HCT116 (cell line): Measurements from ENCODE around the gene CCDC74B. TPM values are rescaled to one million over a fixed set of nuclear protein-coding genes. Genes with fewer than 3 reads are reported as not detected.
"Not testable (repeated sequence)": the region's sequence is repeated elsewhere in the genome, so short reads cannot be mapped to it uniquely, and the experiment has no call there.

Source experiments
- ATAC-seq: fragments of 200-7000 bp; cut with Tn5 transposase; 2 replicates; pipeline ENCODE4 v1.9.1; 2020; ENCODE audit warnings: mild to moderate bottlenecking, moderate library complexity
- BruUV-seq: library from RNA; stranded (reverse); fragments of 400-500 nt; replicated peaks from 2 replicates; lab custom pipeline; 2021; lab: Mats Ljungman, UMichigan
- CTCF ChIA-PET: fragments of 300-600 bp; sonication (Branson Sonifier 250); formaldehyde crosslinking; loops from one replicate; lab custom pipeline; 2021; ENCODE audit warnings: antibody characterized with exemption; lab: Charles Lee
- POLR2A ChIA-PET: fragments of 300-600, 350-600 bp; sonication (Branson Sonifier 250); formaldehyde crosslinking; loops from one replicate; lab custom pipeline; 2021; ENCODE audit warnings: antibody characterized with exemption; lab: Charles Lee
- RAD21 ChIA-PET, 2 experiments: fragments of 300-600 bp; sonication (Branson Sonifier 250); formaldehyde crosslinking; loops; one replicate each; lab custom pipeline; 2023; ENCODE audit warnings: low total read pairs in 2 of 2; ENCODE audit not compliant: uncharacterized antibody in 2 of 2, unreplicated experiment in 2 of 2, low non-redundant PET in 1 of 2; lab: Charles Lee
- DNase-seq: peaks from one replicate; pipeline ENCODE4 v3.0.0-alpha.2; 2010; ENCODE audit warnings: low read depth, low spot score
- H2AFZ ChIP-seq: fragments of 200-600 bp; shearing (Covaris generic), sonication (generic); 2 replicates; pipeline ENCODE4 v1.6.1; 2017; ENCODE audit warnings: low read depth, mixed run types, mixed read lengths, antibody characterized with exemption, low read length; ENCODE audit not compliant: poor library complexity, severe bottlenecking
- H3K27ac ChIP-seq: 2 replicates; pipeline ENCODE4 v1.5.1; 2012; ENCODE audit warnings: low read depth, low read length
- H3K27me3 ChIP-seq: fragments of 200-600 bp; sonication (generic); 2 replicates; pipeline ENCODE4 v1.6.1; 2016; ENCODE audit warnings: mixed run types, low read length, mixed read lengths; ENCODE audit not compliant: insufficient read depth
- H3K36me3 ChIP-seq, 2 experiments: fragments of 200-500 bp in 1 of 2; fragments of 200-600 bp in 1 of 2; sonication (Bioruptor generic) in 1 of 2; sonication (generic) in 1 of 2; 2 replicates each; pipeline versions ENCODE4 v1.5.1 to v1.6.1; 2014 to 2016; ENCODE audit warnings: low read length in 2 of 2, inconsistent platforms in 1 of 2, mixed read lengths in 1 of 2, mixed run types in 1 of 2; ENCODE audit not compliant: insufficient read depth in 2 of 2, control insufficient read depth in 1 of 2
- H3K4me1 ChIP-seq, 2 experiments: fragments of 200-600 bp in 1 of 2; sonication (generic) in 1 of 2; 2 replicates each; pipeline versions ENCODE4 v1.5.1 to v1.6.1; 2012 to 2017; ENCODE audit warnings: low read length in 2 of 2, inconsistent platforms in 1 of 2, mild to moderate bottlenecking in 1 of 2, mixed read lengths in 1 of 2, mixed run types in 1 of 2, moderate library complexity in 1 of 2; ENCODE audit not compliant: insufficient read depth in 2 of 2, control insufficient read depth in 1 of 2
- H3K4me2 ChIP-seq: fragments of 200-600 bp; sonication (generic); 2 replicates; pipeline ENCODE4 v1.6.1; 2017; ENCODE audit warnings: mixed run types, low read length, mixed read lengths
- H3K4me3 ChIP-seq, 2 experiments: fragments of 200-600 bp in 1 of 2; sonication (generic) in 1 of 2; replicated peaks in 1 of 2; 2 replicates each; pipeline ENCODE4 v1.5.1; 2011 to 2016; ENCODE audit warnings: low read length in 2 of 2, control low read depth in 1 of 2, low read depth in 1 of 2, mild to moderate bottlenecking in 1 of 2, mixed read lengths in 1 of 2, mixed run types in 1 of 2
- H3K79me2 ChIP-seq: fragments of 200-600 bp; sonication (generic); 2 replicates; pipeline ENCODE4 v1.6.1; 2017; ENCODE audit warnings: mild to moderate bottlenecking, mixed run types, low read length, moderate library complexity, mixed read lengths; ENCODE audit not compliant: insufficient read depth
- H3K9ac ChIP-seq: fragments of 200-600 bp; sonication (generic); 2 replicates; pipeline ENCODE4 v1.6.1; 2016; ENCODE audit warnings: low read length, mixed read lengths
- H3K9me2 ChIP-seq: fragments of 200-600 bp; sonication (generic), shearing (Covaris generic); 2 replicates; pipeline ENCODE4 v1.6.1; 2017; ENCODE audit warnings: mixed run types, mild to moderate bottlenecking, moderate library complexity; ENCODE audit not compliant: insufficient read depth
- H3K9me3 ChIP-seq, 2 experiments: fragments of 200-500 bp in 1 of 2; fragments of 200-600 bp in 1 of 2; sonication (Bioruptor generic) in 1 of 2; sonication (generic) in 1 of 2; 2 replicates each; pipeline ENCODE4 v1.6.1; 2014 to 2017; ENCODE audit warnings: low read length in 2 of 2, mixed read lengths in 2 of 2, inconsistent platforms in 1 of 2, low read depth in 1 of 2, mild to moderate bottlenecking in 1 of 2, mixed run types in 1 of 2, moderate library complexity in 1 of 2; ENCODE audit not compliant: control insufficient read depth in 1 of 2, insufficient read depth in 1 of 2
- H4K20me1 ChIP-seq: fragments of 200-600 bp; sonication (generic), shearing (Covaris generic); 2 replicates; pipeline ENCODE4 v1.6.1; 2017; ENCODE audit warnings: mixed run types, mild to moderate bottlenecking, moderate library complexity; ENCODE audit not compliant: insufficient read depth
- EZH2phosphoT487 ChIP-seq: fragments of 200-600 bp; IDR thresholded peaks from 2 replicates; pipeline ENCODE4 v1.6.1; 2018; ENCODE audit warnings: antibody characterized with exemption, borderline replicate concordance
- POLR2A ChIP-seq: IDR thresholded peaks from 2 replicates; pipeline ENCODE4 v1.7.0; 2011; ENCODE audit warnings: borderline replicate concordance; ENCODE audit not compliant: insufficient read depth, insufficient read length; ENCODE audit errors: extremely low read depth
- POLR2AphosphoS5 ChIP-seq: IDR thresholded peaks from 2 replicates; pipeline ENCODE4 v1.6.1; 2011; ENCODE audit warnings: mild to moderate bottlenecking, low read depth, low read length, moderate library complexity
- RAD21 ChIP-seq: IDR thresholded peaks from 2 replicates; pipeline ENCODE4 v1.6.1; 2012; ENCODE audit warnings: low read depth, mild to moderate bottlenecking
- SIN3A ChIP-seq: IDR thresholded peaks from 2 replicates; pipeline ENCODE4 v1.6.1; 2012; ENCODE audit warnings: low read depth
- YY1 ChIP-seq: IDR thresholded peaks from 2 replicates; pipeline ENCODE4 v1.6.1; 2011; ENCODE audit warnings: low read length, low read depth, moderate library complexity, mild to moderate bottlenecking; ENCODE audit not compliant: insufficient replicate concordance; ENCODE audit errors: extremely low read depth
- ZFX ChIP-seq: fragments of 450-650 bp; IDR thresholded peaks from 2 replicates; pipeline ENCODE4 v1.6.1; 2017
- intact Hi-C: fragments of 100-400 bp; cut with micrococcal nuclease; formaldehyde crosslinking; loops from 2 replicates; pipeline ENCODE4 v1.10.0; 2022
- total RNA-seq: library from RNA; stranded (reverse); gene quantifications from one replicate; pipeline ENCODE4 v1.2.1, GENCODE V29; 2021; ENCODE audit not compliant: unreplicated experiment
- TF ChIP-seq, protein P1 (sequence below): IDR thresholded peaks from 2 replicates; pipeline ENCODE4 v1.6.1; 2011; ENCODE audit warnings: mild to moderate bottlenecking, low read length, moderate library complexity; ENCODE audit not compliant: insufficient replicate concordance; ENCODE audit errors: extremely low read depth
- TF ChIP-seq, protein P2 (sequence below): IDR thresholded peaks from 2 replicates; pipeline ENCODE4 v1.6.1; 2012; ENCODE audit warnings: low read depth

The CCDC74B gene
- total RNA-seq, 1 experiment from 2014 or later = 3.2 TPM

- Histone ChIP-seq H3K9me2 (no peaks in the 10 kb centered on the region), H3K4me1 (no peaks in the 10 kb centered on the region), H3K27me3 (no peaks in the 10 kb centered on the region), H3K9ac (no peak overlapping the region), H3K9me3 (no peaks in the 10 kb centered on the region), H4K20me1 (no peaks in the 10 kb centered on the region), H3K79me2 (no peaks in the 10 kb centered on the region), H3K4me2 (no peak overlapping the region), H3K27ac (no peak overlapping the region), H2AFZ (no peak overlapping the region), H3K4me3 (no peak overlapping the region), H3K36me3 (peaks cover 0 to 5% of the 10 kb centered on the region in 2 experiments; a peak in 1 of 4 replicates)
- ChIA-PET RAD21 (interaction anchor here in 1 of 2 experiments (1.2 kb wide), 1 partner anchor 177 kb away, joined by 3 read pairs; no protein-coding TSS in a partner anchor), CTCF (interaction anchor here (1.0 to 1.4 kb wide), 4 partner anchors 176 to 218 kb away, joined by 3 to 7 read pairs (median 4); no protein-coding TSS in a partner anchor), POLR2A (no interaction called here)
- BruUV-seq = no TSS peak
- ATAC-seq (no peak), DNase-seq (no peak)
- TF ChIP-seq ZFX (no peak), POLR2AphosphoS5 (no peak), EZH2phosphoT487 (no peak), SIN3A (no peak), POLR2A (no peak), RAD21 (no peak), YY1 (no peak)
- TF ChIP-seq, protein P1, sequence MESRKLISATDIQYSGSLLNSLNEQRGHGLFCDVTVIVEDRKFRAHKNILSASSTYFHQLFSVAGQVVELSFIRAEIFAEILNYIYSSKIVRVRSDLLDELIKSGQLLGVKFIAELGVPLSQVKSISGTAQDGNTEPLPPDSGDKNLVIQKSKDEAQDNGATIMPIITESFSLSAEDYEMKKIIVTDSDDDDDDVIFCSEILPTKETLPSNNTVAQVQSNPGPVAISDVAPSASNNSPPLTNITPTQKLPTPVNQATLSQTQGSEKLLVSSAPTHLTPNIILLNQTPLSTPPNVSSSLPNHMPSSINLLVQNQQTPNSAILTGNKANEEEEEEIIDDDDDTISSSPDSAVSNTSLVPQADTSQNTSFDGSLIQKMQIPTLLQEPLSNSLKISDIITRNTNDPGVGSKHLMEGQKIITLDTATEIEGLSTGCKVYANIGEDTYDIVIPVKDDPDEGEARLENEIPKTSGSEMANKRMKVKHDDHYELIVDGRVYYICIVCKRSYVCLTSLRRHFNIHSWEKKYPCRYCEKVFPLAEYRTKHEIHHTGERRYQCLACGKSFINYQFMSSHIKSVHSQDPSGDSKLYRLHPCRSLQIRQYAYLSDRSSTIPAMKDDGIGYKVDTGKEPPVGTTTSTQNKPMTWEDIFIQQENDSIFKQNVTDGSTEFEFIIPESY = no peak
- TF ChIP-seq, protein P2, sequence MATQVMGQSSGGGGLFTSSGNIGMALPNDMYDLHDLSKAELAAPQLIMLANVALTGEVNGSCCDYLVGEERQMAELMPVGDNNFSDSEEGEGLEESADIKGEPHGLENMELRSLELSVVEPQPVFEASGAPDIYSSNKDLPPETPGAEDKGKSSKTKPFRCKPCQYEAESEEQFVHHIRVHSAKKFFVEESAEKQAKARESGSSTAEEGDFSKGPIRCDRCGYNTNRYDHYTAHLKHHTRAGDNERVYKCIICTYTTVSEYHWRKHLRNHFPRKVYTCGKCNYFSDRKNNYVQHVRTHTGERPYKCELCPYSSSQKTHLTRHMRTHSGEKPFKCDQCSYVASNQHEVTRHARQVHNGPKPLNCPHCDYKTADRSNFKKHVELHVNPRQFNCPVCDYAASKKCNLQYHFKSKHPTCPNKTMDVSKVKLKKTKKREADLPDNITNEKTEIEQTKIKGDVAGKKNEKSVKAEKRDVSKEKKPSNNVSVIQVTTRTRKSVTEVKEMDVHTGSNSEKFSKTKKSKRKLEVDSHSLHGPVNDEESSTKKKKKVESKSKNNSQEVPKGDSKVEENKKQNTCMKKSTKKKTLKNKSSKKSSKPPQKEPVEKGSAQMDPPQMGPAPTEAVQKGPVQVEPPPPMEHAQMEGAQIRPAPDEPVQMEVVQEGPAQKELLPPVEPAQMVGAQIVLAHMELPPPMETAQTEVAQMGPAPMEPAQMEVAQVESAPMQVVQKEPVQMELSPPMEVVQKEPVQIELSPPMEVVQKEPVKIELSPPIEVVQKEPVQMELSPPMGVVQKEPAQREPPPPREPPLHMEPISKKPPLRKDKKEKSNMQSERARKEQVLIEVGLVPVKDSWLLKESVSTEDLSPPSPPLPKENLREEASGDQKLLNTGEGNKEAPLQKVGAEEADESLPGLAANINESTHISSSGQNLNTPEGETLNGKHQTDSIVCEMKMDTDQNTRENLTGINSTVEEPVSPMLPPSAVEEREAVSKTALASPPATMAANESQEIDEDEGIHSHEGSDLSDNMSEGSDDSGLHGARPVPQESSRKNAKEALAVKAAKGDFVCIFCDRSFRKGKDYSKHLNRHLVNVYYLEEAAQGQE = no peak
- intact Hi-C loops = no loop called here
Measured at GRCh38 chr2:130154773-130155765, 10.2 kb upstream of the CCDC74B start.

DNA sequence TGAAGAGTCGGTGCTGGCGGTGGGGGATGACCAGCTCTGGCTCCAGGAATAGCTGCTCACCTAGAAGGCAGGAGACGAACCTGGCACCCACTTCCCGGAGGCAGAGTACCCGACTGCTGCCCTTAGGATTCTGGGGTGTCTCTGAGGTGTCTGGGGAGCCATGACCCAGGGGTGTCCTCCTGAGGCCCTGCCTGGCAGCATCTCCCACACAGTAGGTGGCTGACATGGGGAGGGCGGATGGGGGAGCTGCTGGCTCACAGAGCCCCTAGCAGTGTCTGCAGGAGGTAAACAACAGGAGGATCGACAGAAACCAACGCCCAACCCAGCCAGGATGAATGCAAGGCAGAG is 9.5 kb upstream of the CCDC74B start:
- H3K79me2 ChIP-seq, intact Hi-C loops, CTCF ChIA-PET, H3K4me1 ChIP-seq, H3K36me3 ChIP-seq, RAD21 ChIA-PET, H4K20me1 ChIP-seq, H3K4me3 ChIP-seq, BruUV-seq, H3K9ac ChIP-seq, H3K27me3 ChIP-seq, H3K9me3 ChIP-seq, ATAC-seq, H3K4me2 ChIP-seq, H3K9me2 ChIP-seq, H3K27ac ChIP-seq, POLR2A ChIA-PET, DNase-seq, H2AFZ ChIP-seq: not testable (repeated sequence)
